ENCODE results near the gene HEPN1.

Gene HEPN1

DNA sequence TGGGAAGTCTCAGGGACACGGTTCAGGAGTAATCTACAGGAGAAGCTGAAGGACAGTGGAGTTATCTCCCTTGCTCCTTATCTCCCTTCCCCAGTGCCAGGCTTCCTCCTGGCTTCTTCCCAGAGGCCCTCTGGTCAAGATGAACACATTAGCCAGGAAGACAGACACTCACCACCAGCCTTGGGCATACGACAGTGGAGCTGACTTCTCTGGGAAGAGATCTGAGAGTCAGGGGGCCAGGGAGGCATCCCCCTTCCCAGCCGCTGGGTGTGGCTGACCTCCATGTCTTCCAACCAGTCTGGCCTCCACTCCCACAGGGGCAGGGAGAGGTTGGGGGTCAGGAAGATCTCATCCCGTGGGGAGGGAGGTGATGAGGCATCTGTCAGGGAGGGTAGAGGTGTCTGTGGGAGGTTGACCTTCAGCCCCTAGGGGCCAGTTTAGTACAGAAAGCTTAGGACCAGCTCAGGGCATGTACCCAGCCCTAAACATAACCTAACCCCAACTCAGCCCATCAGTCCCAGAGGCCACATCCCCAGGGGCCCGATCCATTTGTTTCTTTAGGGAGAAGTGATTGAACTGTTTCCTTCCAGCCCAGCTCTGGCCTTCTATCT, 34.1 kb upstream of the HEPN1 start:
- no peak for DNase-seq (ENCODE audit: low read depth in 2 of 2)

DNA sequence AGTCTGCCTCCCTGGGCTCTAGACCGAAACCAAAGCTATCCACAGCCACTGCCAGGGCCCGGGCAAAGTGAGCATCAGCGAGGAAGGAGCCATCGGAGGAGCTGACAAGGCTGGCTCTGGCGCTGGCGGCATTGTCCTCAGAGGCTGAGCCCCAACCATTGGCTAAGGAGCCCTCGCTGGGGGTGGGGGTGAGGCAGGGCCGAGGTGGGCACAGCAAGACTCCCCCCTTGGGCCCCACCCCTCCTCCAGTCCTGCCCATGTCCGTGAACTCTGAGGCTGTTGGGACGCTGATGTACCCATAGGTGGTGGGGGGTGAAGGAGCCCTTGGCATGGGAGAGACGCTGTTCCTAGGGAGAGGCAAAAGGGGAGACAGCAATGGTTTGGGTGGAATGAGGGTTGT, 32.6 kb upstream of the HEPN1 start:
- DNase-seq (ENCODE audit: low read depth in 2 of 2), result no peak

GRCh38 chr11:124886978-124887666, 31.9 kb upstream of the HEPN1 start:
- no peak for DNase-seq (ENCODE audit: low read depth in 2 of 2)

DNA sequence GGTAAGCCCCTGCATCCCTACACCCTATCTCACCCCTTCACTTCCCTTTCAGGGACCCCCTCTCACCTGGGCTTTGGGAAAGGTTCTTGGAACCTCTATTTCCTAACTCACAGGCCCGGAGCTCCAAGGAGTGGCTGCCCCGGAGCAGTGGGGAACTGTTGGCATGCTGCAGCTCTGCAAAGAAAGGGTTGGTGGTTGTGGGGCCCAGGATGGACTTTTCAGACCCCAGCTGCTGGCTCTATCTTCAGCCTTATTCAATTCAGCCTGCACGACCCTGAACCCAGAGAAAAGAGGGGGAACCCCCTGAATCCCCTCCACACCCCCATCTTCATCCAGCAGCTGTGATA, 31.4 kb upstream of the HEPN1 start:
- DNase-seq (ENCODE audit: low read depth in 2 of 2), result no peak

GRCh38 chr11:124889191-124890091, 29.6 kb upstream of the HEPN1 start:
- no peak for DNase-seq (ENCODE audit: low read depth in 2 of 2)

DNA sequence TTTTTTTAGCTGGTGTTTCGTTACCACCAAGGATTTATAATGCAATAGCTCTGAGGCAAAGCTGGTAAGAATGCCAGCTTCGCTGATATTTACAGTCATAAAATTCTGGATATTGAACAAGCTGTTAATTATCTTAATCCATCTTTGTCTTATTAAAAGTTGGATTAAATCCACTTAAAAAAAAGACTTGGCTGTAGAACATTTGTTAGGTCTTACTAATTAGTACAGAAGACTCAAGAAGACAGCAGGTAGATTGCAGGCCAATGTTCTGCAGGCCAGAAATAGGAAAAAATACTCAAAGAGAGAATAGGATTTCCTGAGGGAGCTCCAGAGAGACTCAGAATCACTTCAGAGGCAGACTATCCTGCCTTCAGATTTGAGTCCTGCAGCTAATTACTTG, 28.9 kb upstream of the HEPN1 start:
- no peak for DNase-seq (ENCODE audit: low read depth in 2 of 2)

DNA sequence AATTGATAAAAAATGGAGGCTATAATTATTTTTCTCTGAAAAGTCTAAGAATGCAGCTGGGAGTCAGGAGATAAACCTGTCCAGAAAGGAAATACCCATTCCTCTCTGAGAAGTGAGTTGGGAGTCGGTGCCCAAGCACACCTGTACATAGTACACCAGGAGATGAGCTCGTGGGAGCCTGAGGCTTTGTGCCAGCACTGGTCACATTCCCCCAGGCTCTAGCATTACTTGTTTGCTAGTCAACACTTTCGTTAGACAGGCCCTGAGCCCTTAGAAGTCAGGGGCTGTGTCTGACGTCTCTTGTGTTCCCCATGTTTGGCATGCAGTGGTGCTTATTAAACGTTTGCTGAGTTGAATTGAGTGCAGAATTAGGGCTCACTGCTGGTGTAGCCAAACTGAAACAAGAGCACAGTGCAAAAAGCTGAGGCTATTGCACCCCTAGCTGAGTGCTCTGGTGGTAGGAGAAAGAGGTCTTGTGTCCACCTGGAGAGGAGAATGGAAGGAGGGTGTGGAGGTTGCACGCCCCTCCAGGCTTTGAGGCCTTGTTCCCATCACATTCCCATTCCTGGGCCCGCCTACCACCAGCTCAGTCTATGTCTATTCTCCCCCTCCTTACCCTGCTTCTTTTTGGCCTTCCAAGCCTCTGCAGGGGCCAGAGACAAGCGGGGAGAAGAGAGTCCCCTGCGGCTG, 28.2 kb upstream of the HEPN1 start:
- DNase-seq (ENCODE audit: low read depth in 2 of 2), result no peak

- DNase-seq (ENCODE audit: low read depth in 2 of 2), result no peak
Measured at GRCh38 chr11:124891373-124891861, 27.6 kb upstream of the HEPN1 start.

- no peak for DNase-seq (ENCODE audit: low read depth in 2 of 2)
Measured at GRCh38 chr11:124892146-124892545, 26.9 kb upstream of the HEPN1 start.

DNA sequence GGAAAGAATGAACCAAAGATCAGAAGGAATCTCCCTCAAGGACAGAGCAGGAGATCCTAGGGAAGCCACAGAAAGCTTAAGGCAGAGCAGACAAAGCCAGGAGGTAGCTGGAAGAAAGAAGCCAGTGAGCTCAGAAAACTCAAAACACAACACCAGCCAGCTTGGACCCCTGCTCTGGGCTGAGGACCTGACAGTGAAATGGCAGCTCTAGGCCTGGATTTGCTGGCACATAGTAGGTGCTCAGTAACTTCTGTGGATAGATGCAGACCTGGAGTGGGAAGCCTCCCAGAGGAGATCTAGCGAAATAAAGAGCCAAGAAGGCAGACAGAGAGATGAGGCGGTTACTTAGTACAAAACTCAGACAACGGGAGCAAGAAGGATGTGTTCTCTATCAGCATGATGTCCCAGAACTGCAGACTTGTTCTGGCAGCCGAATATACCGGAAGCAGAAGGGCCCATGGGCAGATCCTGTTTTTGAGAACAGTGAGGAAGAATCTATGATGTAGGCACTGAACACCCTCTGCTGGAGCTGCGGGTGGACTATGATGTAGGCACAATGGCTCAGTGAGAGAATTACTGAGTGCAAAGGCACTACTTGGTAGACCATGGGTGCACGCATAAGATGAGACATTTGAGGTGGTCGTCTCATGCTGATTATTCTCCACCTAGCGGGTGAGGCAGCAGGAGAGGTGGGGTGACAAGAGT, 26.1 kb upstream of the HEPN1 start:
- no peak for DNase-seq (ENCODE audit: low read depth in 2 of 2)

- DNase-seq (ENCODE audit: low read depth in 2 of 2), result no peak
Measured at GRCh38 chr11:124893781-124894401, 25.2 kb upstream of the HEPN1 start.

DNA sequence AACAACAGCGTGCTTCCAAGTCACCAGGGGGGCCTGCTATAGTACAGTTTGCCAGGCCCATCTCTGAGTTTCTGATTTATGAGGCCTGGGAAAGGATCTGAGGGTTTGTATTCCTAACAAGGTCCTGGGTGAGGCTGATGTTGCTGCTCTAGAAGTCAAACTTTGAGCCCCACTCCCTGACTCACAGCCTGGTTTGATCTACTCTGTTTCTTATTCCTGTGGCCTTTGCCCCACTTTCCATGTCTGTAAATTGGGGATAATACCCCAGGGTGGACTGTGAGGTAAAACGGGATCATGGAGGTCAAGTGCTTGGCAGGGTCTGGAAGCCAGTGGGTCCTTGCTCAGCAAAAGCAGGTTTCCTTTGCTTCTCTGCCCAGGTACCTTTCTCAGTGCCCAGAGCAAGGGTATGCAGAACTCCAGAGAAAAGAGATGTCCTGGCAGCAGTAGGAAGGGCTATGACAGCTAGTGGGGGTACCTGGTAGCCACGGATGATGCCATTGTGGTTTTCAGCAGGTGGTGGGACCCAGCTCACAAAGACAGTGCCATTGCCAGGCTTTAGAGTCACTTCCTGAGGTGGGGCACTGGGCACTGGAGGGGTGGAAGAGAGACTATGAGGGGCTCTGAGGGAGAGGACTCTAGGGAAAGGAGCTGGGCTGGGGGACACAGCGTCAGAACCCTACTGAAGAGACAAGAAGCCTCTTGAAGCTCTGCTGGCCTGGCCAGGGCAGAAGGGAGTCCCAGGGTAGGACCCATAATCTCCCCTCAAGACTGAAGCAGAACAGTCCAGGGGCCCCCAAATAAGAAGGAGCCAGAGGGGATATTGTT, 24.2 kb upstream of the HEPN1 start:
- DNase-seq (ENCODE audit: low read depth in 2 of 2), result no peak

GRCh38 chr11:124895471-124895971, 23.5 kb upstream of the HEPN1 start:
- no peak for DNase-seq (ENCODE audit: low read depth in 2 of 2)

GRCh38 chr11:124896071-124896750, 22.8 kb upstream of the HEPN1 start:
- DNase-seq (ENCODE audit: low read depth in 2 of 2), result no peak

DNA sequence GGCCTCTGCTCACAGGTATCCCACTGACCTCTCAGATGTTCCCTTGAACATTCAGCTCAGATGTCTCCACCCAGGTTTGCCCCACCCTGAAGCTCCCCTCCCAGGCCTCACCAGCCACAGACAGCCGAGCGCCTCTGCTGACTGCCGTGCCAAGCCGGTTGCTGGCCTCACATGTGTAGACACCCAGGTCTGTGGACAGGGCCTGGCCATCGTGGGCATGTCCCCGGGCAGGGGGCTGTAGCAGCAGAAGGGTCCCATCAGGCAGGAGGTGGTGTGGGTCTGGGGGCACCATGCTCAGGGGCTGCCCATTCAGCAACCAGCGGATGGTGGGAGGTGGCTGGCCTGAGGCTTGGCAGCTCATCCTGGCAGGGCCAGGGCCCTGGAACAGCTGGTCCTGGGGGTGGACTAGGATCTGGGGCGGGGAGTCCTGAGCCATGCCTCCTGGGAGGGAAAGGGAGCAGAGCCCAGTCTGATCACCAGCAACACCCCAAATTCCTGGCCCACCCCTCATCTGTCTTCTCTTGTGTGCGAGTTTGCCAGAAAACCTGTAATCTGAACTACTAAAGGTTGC, 22.1 kb upstream of the HEPN1 start:
- DNase-seq (ENCODE audit: low read depth in 2 of 2), result no peak

DNA sequence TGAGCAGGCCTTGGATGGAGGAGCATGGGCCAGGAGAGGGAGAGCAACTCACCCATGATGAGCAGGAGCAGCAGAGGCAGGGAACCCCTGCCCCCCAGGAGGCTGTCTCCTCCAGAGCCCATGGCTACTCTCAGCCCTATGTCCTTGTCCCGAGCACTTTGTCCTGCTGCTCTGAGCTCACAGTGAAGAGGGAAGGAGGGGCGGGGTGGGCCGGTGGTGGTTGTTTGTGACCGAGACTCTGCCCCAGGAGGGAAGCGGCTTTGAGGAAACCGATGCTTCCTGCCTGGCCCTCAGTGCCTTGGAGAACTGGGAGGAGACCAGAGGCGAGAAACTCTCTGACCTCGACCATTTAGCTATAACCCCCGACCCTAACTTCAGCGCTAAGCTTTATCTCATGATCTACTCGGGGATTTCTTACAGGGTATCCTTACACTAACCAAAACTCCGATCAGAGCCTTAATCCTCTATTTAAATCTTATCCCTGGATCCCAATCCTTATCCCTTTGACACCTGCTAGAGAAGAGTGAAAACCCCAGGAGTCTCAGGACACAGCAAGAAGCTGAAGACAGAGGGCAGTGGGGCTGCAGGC, 21.3 kb upstream of the HEPN1 start, which contains the start of gene ROBO4:
Gene ROBO4 (minus strand): TSS at position 192 of the 589 bp plus-strand sequence. CDS start 70 bp downstream, at position 122.
- DNase-seq (ENCODE audit: low read depth in 2 of 2), result no peak

DNA sequence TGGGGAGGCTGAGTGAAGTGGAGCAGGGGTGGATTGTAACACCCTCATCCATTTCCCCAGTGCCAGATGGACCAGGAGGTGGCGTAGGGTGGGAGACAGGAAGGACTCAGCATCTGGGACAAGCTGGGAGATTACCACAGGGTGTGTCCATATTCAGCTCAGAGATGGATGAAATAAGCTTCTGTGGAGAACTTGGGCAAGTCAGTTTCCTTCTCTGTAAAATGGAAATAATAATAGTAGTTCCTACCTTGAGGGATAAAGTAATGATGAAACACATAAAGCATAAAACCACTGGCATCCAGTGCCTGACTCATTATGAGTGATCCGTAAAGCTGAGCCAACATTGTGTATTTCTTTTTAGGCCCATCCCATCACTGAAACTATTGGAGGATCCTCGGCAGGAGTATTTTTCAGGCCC, 20.8 kb upstream of the HEPN1 start:
- no peak for DNase-seq (ENCODE audit: low read depth in 2 of 2)

GRCh38 chr11:124898711-124899110, 20.3 kb upstream of the HEPN1 start:
- DNase-seq (ENCODE audit: low read depth in 2 of 2), result no peak
